ENCODE data around the gene CCDC141. TPM values are rescaled to one million over a fixed set of nuclear protein-coding genes. Genes with fewer than 3 reads are reported as not detected.

CCDC141 gene
- total and polyA plus RNA-seq, 2 donors (not counting 3 experiments of a cell fraction or from before 2014, with no cell fraction given): not detected

DNA sequence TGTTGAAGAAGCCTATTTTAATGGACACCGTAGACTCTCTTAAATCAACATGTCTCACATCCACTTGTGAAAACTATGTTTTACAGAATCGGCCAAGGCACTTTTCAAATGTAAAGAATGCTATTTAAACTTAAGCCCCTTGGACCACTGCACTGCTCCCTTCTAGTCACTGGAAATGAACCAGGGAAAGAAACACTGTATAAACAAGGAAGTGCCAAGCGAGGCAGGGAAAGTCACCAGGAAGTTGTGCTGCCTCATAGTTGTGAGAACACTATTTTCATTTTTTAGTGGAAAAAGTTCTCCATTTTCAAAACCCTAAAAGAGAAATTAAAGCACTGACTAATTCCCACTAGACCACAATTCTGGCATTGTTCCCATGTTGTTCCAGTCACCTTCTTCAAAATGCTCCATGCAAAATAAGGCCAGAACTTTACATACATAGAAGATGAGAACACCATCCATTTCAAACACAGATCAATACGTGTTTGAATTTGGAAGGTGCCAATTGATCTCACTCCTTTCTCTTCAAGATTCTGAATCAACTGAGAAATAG is 13.5 kb downstream of the CCDC141 start:
- POLR2A ChIA-PET: no interaction called here
- no peaks in the 10 kb centered on the region for H3K9me3 ChIP-seq (replicated peaks; ENCODE audit: control insufficient read depth, insufficient read depth, low read length)
- no peaks in the 10 kb centered on the region for H3K36me3 ChIP-seq (ENCODE audit: control insufficient read depth in 2 of 2, extremely low read depth in 1 of 2, insufficient read depth in 2 of 2, low read length in 2 of 2)
- FAIRE-seq: no peak
- no peaks in the 10 kb centered on the region for H3K27me3 ChIP-seq (ENCODE audit: control insufficient read depth in 2 of 2, insufficient read depth in 2 of 2, low read length in 2 of 2)
- no peak for TF ChIP-seq POLR2A (IDR thresholded peaks at IDR 0.05; ENCODE audit: low read depth, low read length)
- TF ChIP-seq POLR2AphosphoS5 (IDR thresholded peaks at IDR 0.05; ENCODE audit: insufficient read depth, low read depth, low read length): no peak
- TF ChIP-seq, protein P1, sequence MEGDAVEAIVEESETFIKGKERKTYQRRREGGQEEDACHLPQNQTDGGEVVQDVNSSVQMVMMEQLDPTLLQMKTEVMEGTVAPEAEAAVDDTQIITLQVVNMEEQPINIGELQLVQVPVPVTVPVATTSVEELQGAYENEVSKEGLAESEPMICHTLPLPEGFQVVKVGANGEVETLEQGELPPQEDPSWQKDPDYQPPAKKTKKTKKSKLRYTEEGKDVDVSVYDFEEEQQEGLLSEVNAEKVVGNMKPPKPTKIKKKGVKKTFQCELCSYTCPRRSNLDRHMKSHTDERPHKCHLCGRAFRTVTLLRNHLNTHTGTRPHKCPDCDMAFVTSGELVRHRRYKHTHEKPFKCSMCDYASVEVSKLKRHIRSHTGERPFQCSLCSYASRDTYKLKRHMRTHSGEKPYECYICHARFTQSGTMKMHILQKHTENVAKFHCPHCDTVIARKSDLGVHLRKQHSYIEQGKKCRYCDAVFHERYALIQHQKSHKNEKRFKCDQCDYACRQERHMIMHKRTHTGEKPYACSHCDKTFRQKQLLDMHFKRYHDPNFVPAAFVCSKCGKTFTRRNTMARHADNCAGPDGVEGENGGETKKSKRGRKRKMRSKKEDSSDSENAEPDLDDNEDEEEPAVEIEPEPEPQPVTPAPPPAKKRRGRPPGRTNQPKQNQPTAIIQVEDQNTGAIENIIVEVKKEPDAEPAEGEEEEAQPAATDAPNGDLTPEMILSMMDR (IDR thresholded peaks at IDR 0.05; ENCODE audit: extremely low read depth in 1 of 2, insufficient read depth in 1 of 2, low read depth in 1 of 2, low read length in 2 of 2): no peak
- TF ChIP-seq FOS (IDR thresholded peaks at IDR 0.05; ENCODE audit: borderline replicate concordance, insufficient read depth, low read length): no peak
- no peak for TF ChIP-seq MYC (IDR thresholded peaks at IDR 0.05; ENCODE audit: low read depth, low read length)
- TF ChIP-seq GATA2 (IDR thresholded peaks at IDR 0.05; ENCODE audit: insufficient read depth, insufficient read length, low read depth, low read length): no peak
- no peak for TF ChIP-seq EZH2 (IDR thresholded peaks at IDR 0.05; ENCODE audit: borderline replicate concordance, low read depth, low read length, severe bottlenecking)
- no peak for TF ChIP-seq JUN (IDR thresholded peaks at IDR 0.05; ENCODE audit: borderline replicate concordance, insufficient read depth, insufficient read length, low read depth)
- TF ChIP-seq, protein P2, sequence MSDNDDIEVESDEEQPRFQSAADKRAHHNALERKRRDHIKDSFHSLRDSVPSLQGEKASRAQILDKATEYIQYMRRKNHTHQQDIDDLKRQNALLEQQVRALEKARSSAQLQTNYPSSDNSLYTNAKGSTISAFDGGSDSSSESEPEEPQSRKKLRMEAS (IDR thresholded peaks at IDR 0.05; ENCODE audit: insufficient read depth, insufficient read length): no peak
- intact Hi-C loops (cut with micrococcal nuclease): no loop called here
- dilution Hi-C loops (cut with MboI; ENCODE audit: extremely low pct_ligation_motif_present, low sequenced_read_pairs): no loop called here
- H3K4me2 ChIP-seq (ENCODE audit: insufficient read depth, low read length): no peak overlapping the region
- CTCF ChIA-PET: no interaction called here
- no peaks in the 10 kb centered on the region for H3K4me1 ChIP-seq (ENCODE audit: control insufficient read depth, extremely low read depth, insufficient read depth, low read length)
- DNase-seq (ENCODE audit: low read depth, low spot score): no peak
- H3K79me2 ChIP-seq (ENCODE audit: control insufficient read depth, insufficient read depth, low read length): no peaks in the 10 kb centered on the region
- no peaks in the 10 kb centered on the region for H3K9me1 ChIP-seq (replicated peaks; ENCODE audit: control insufficient read depth, extremely low read depth, insufficient read depth, low read length)
- no peak overlapping the region for H3K9ac ChIP-seq (replicated peaks; ENCODE audit: extremely low read depth, insufficient read depth, low read length)
- no peaks in the 10 kb centered on the region for H4K20me1 ChIP-seq (replicated peaks; ENCODE audit: control insufficient read depth, extremely low read depth, insufficient read depth, low read length)
- H2AFZ ChIP-seq (ENCODE audit: low read depth, low read length): no peak overlapping the region
- no TSS peak for BruUV-seq (replicated peaks)
- no peak overlapping the region for H3K4me3 ChIP-seq (replicated peaks in 1 of 3; ENCODE audit: insufficient read depth in 1 of 3, low read depth in 1 of 3, low read length in 3 of 3)
- H3K27ac ChIP-seq (ENCODE audit: insufficient read depth, low read depth, low read length): no peak overlapping the region

All from endothelial cell of umbilical vein (primary cell).